HEK293 (cell line): ENCODE results near the gene GNLY.

Source experiments
- CTCF ChIA-PET: fragments of 350-600 bp; formaldehyde crosslinking; extraction: SDS; loops from one replicate; lab custom pipeline; 2021; ENCODE audit warnings: antibody characterized with exemption; lab: Yijun Ruan, JAX
- POLR2A ChIA-PET: fragments of 300-600 bp; formaldehyde crosslinking; extraction: SDS; loops from one replicate; lab custom pipeline; 2020; ENCODE audit warnings: antibody characterized with exemption, inconsistent platforms; lab: Yijun Ruan, JAX
- H3K27ac ChIP-seq: fragments of 200-500 bp; sonication (Bioruptor generic); 2 replicates; pipeline ENCODE4 v1.5.1; 2014; ENCODE audit warnings: low read depth, low read length, control low read depth, inconsistent platforms; ENCODE audit errors: extremely low read depth
- H3K36me3 ChIP-seq, 2 experiments: fragments of 200-500 bp in 1 of 2; sonication (Bioruptor generic) in 1 of 2; 1 replicate in 1 of 2; 2 replicates in 1 of 2; pipeline ENCODE4 v1.5.1; 2014 to 2017; ENCODE audit warnings: inconsistent platforms in 2 of 2, low read length in 2 of 2; ENCODE audit not compliant: control insufficient read depth in 2 of 2, insufficient read depth in 1 of 2
- H3K4me1 ChIP-seq: fragments of 200-500 bp; sonication (Bioruptor generic); 2 replicates; pipeline ENCODE4 v1.5.1; 2014; ENCODE audit warnings: mild to moderate bottlenecking, low read length, inconsistent platforms; ENCODE audit not compliant: control insufficient read depth, insufficient read depth
- H3K4me3 ChIP-seq: 2 replicates; pipeline ENCODE4 v1.5.1; 2011; ENCODE audit warnings: low read depth, mild to moderate bottlenecking, control low read depth, low read length, moderate library complexity
- H3K9me3 ChIP-seq: fragments of 200-500 bp; sonication (Bioruptor generic); 2 replicates; pipeline ENCODE4 v1.5.1; 2014; ENCODE audit warnings: low read depth, low read length, inconsistent platforms; ENCODE audit not compliant: control insufficient read depth, insufficient read depth
- GLIS1 ChIP-seq: fragments of 450-650 bp; formaldehyde crosslinking; IDR thresholded peaks from 2 replicates; pipeline ENCODE4 v1.5.1; 2016; ENCODE audit warnings: missing biosample characterization, missing genetic modification characterization
- GLIS2 ChIP-seq: fragments of 450-650 bp; formaldehyde crosslinking; IDR thresholded peaks from 2 replicates; pipeline ENCODE4 v1.5.1; 2016; ENCODE audit warnings: missing biosample characterization, missing genetic modification characterization
- KLF16 ChIP-seq: fragments of 450-650 bp; formaldehyde crosslinking; IDR thresholded peaks from 2 replicates; pipeline ENCODE4 v1.5.1; 2017; ENCODE audit warnings: missing biosample characterization, missing genetic modification characterization
- KLF8 ChIP-seq: fragments of 450-650 bp; formaldehyde crosslinking; IDR thresholded peaks from 2 replicates; pipeline ENCODE4 v1.5.1; 2016; ENCODE audit warnings: missing biosample characterization, missing genetic modification characterization
- PATZ1 ChIP-seq: fragments of 450-650 bp; formaldehyde crosslinking; IDR thresholded peaks from 2 replicates; pipeline ENCODE4 v1.5.1; 2016; ENCODE audit warnings: missing biosample characterization, missing genetic modification characterization
- SCRT2 ChIP-seq: fragments of 450-650 bp; formaldehyde crosslinking; IDR thresholded peaks from 2 replicates; pipeline ENCODE4 v1.5.1; 2016; ENCODE audit warnings: missing biosample characterization, missing genetic modification characterization
- SP3 ChIP-seq: fragments of 450-650 bp; formaldehyde crosslinking; IDR thresholded peaks from 2 replicates; pipeline ENCODE4 v1.5.1; 2016; ENCODE audit warnings: missing biosample characterization, missing genetic modification characterization
- ZBTB1 ChIP-seq: fragments of 450-650 bp; formaldehyde crosslinking; IDR thresholded peaks from 2 replicates; pipeline ENCODE4 v1.5.1; 2016; ENCODE audit warnings: missing biosample characterization, missing genetic modification characterization
- ZBTB20 ChIP-seq: fragments of 450-650 bp; formaldehyde crosslinking; IDR thresholded peaks from 2 replicates; pipeline ENCODE4 v1.5.1; 2016; ENCODE audit warnings: missing biosample characterization, missing genetic modification characterization
- ZEB2 ChIP-seq: fragments of 450-650 bp; formaldehyde crosslinking; IDR thresholded peaks from 2 replicates; pipeline ENCODE4 v1.5.1; 2016; ENCODE audit warnings: missing biosample characterization, missing genetic modification characterization
- ZNF121 ChIP-seq: fragments of 450-650 bp; formaldehyde crosslinking; IDR thresholded peaks from 2 replicates; pipeline ENCODE4 v1.5.1; 2016; ENCODE audit warnings: missing biosample characterization, missing genetic modification characterization
- ZNF202 ChIP-seq: fragments of 450-650 bp; formaldehyde crosslinking; IDR thresholded peaks from 2 replicates; pipeline ENCODE4 v1.5.1; 2016; ENCODE audit warnings: missing biosample characterization, missing genetic modification characterization, borderline replicate concordance
- ZNF341 ChIP-seq: fragments of 450-650 bp; formaldehyde crosslinking; IDR thresholded peaks from 2 replicates; pipeline ENCODE4; 2016; ENCODE audit warnings: low read depth, missing biosample characterization, missing genetic modification characterization
- ZNF366 ChIP-seq: fragments of 450-650 bp; formaldehyde crosslinking; conservative IDR thresholded peaks from 2 replicates; pipeline ENCODE4 v1.5.1; 2016; ENCODE audit warnings: missing biosample characterization, missing genetic modification characterization
- ZNF394 ChIP-seq: fragments of 450-650 bp; formaldehyde crosslinking; IDR thresholded peaks from 2 replicates; pipeline ENCODE4 v1.5.1; 2016; ENCODE audit warnings: missing biosample characterization, missing genetic modification characterization, mild to moderate bottlenecking, moderate library complexity, borderline replicate concordance
- ZNF423 ChIP-seq: fragments of 450-650 bp; formaldehyde crosslinking; IDR thresholded peaks from 2 replicates; pipeline ENCODE4 v1.5.1; 2016; ENCODE audit warnings: missing biosample characterization, missing genetic modification characterization
- ZNF560 ChIP-seq: fragments of 450-650 bp; formaldehyde crosslinking; IDR thresholded peaks from 2 replicates; pipeline ENCODE4 v1.5.1; 2017; ENCODE audit warnings: missing biosample characterization, missing genetic modification characterization, borderline replicate concordance
- ZNF654 ChIP-seq: fragments of 450-650 bp; formaldehyde crosslinking; IDR thresholded peaks from 2 replicates; pipeline ENCODE4 v1.5.1; 2016; ENCODE audit warnings: low read depth, missing biosample characterization, missing genetic modification characterization
- ZNF747 ChIP-seq: fragments of 450-650 bp; formaldehyde crosslinking; IDR thresholded peaks from 2 replicates; pipeline ENCODE4 v1.5.1; 2016; ENCODE audit warnings: missing biosample characterization, missing genetic modification characterization
- TF ChIP-seq, protein P1 (sequence below): fragments of 450-650 bp; formaldehyde crosslinking; IDR thresholded peaks from 2 replicates; pipeline ENCODE4 v1.5.1; 2016; ENCODE audit warnings: missing biosample characterization, missing genetic modification characterization
- TF ChIP-seq, protein P2 (sequence below): fragments of 450-650 bp; formaldehyde crosslinking; IDR thresholded peaks from 2 replicates; pipeline ENCODE4 v1.5.1; 2016; ENCODE audit warnings: missing biosample characterization, missing genetic modification characterization
- TF ChIP-seq, protein P3 (sequence below): fragments of 450-650 bp; formaldehyde crosslinking; IDR thresholded peaks from 2 replicates; pipeline ENCODE4 v1.5.1; 2016; ENCODE audit warnings: missing biosample characterization, missing genetic modification characterization

The GNLY gene

DNA sequence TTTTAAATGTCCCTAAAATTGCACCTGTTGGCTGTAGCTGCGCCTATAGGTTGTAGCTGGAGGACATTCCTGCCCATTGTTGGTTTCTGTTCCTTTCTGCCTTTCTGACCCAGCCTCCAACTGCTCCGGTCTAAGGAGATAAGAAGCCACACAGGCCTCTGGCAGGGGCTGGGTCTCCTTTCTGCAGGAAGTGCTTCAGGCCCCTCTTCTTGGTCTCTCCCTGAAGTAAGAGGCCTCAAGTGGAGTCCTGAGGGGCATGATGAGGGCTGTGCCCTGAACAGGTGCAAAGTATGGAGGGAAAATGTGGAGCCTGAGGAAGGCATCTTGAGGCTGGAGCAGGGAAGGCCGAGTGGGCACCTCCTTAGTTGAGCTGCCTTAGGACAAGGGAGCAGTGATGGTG, 15.8 kb upstream of the GNLY start:
- Histone ChIP-seq H3K4me1 (no peaks in the 10 kb centered on the region), H3K36me3 (no peaks in the 10 kb centered on the region), H3K4me3 (no peak overlapping the region), H3K27ac (no peak overlapping the region), H3K9me3 (no peaks in the 10 kb centered on the region)
- POLR2A ChIA-PET: no interaction called here
- CTCF ChIA-PET: interaction anchor here (0.6 to 3.0 kb wide), 10 partner anchors 9 to 135 kb away, joined by 3 to 28 read pairs (median 7); no protein-coding TSS in a partner anchor
- TF ChIP-seq ZNF560 (tag by site-specific recombination) (no peak), SCRT2 (0 out of 2 replicates have a peak, but pooled peaks have one; percentile 5), PATZ1 (tag by site-specific recombination) (no peak)

GRCh38 chr2:85678794-85679672, 15.1 kb upstream of the GNLY start:
- H3K4me1 ChIP-seq: no peaks in the 10 kb centered on the region
- H3K4me3 ChIP-seq: peak overlapping the region; percentile 13; the same call in 1 of the 2 replicates
- no peaks in the 10 kb centered on the region for H3K9me3 ChIP-seq
- CTCF ChIA-PET: interaction anchor here (0.6 to 3.0 kb wide), 20 partner anchors 8 to 146 kb away, joined by 3 to 28 read pairs (median 5); partner anchors contain the start of gene GNLY
- H3K27ac ChIP-seq: no peak overlapping the region
- POLR2A ChIA-PET: no interaction called here
- H3K36me3 ChIP-seq: no peaks in the 10 kb centered on the region
- TF ChIP-seq, protein P1, sequence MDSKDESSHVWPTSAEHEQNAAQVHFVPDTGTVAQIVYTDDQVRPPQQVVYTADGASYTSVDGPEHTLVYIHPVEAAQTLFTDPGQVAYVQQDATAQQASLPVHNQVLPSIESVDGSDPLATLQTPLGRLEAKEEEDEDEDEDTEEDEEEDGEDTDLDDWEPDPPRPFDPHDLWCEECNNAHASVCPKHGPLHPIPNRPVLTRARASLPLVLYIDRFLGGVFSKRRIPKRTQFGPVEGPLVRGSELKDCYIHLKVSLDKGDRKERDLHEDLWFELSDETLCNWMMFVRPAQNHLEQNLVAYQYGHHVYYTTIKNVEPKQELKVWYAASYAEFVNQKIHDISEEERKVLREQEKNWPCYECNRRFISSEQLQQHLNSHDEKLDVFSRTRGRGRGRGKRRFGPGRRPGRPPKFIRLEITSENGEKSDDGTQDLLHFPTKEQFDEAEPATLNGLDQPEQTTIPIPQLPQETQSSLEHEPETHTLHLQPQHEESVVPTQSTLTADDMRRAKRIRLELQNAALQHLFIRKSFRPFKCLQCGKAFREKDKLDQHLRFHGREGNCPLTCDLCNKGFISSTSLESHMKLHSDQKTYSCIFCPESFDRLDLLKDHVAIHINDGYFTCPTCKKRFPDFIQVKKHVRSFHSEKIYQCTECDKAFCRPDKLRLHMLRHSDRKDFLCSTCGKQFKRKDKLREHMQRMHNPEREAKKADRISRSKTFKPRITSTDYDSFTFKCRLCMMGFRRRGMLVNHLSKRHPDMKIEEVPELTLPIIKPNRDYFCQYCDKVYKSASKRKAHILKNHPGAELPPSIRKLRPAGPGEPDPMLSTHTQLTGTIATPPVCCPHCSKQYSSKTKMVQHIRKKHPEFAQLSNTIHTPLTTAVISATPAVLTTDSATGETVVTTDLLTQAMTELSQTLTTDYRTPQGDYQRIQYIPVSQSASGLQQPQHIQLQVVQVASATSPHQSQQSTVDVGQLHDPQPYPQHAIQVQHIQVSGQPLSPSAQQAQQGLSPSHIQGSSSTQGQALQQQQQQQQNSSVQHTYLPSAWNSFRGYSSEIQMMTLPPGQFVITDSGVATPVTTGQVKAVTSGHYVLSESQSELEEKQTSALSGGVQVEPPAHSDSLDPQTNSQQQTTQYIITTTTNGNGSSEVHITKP: peak; percentile 33; the same call in 1 of the 2 replicates
- peak; percentile 56 for TF ChIP-seq ZBTB20
- TF ChIP-seq KLF16: no peak
- TF ChIP-seq, protein P2, sequence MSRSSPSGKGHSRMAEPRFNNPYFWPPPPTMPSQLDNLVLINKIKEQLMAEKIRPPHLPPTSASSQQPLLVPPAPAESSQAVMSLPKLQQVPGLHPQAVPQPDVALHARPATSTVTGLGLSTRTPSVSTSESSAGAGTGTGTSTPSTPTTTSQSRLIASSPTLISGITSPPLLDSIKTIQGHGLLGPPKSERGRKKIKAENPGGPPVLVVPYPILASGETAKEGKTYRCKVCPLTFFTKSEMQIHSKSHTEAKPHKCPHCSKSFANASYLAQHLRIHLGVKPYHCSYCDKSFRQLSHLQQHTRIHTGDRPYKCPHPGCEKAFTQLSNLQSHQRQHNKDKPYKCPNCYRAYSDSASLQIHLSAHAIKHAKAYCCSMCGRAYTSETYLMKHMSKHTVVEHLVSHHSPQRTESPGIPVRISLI (tag by site-specific recombination): peak; percentile 82
- TF ChIP-seq GLIS2: peak; percentile 20; the same call in 1 of the 2 replicates
- TF ChIP-seq ZBTB1: no peak
- peak; percentile 15; the same call in 1 of the 2 replicates for TF ChIP-seq ZNF394 (tag by site-specific recombination)
- peak; percentile 68 for TF ChIP-seq ZEB2
- TF ChIP-seq ZNF654 (tag by site-specific recombination): peak; percentile 74
- no peak for TF ChIP-seq KLF8 (tag by site-specific recombination)
- no peak for TF ChIP-seq SP3 (tag by site-specific recombination)
- TF ChIP-seq PATZ1 (tag by site-specific recombination): peak; percentile 38; the same call in 1 of the 2 replicates
- no peak for TF ChIP-seq ZNF747
- no peak for TF ChIP-seq ZNF202
- peak; percentile 36; the same call in 1 of the 2 replicates for TF ChIP-seq ZNF366 (tag by site-specific recombination)
- TF ChIP-seq ZNF341: peak; percentile 66; the same call in 1 of the 2 replicates
- peak; percentile 73 for TF ChIP-seq GLIS1 (tag by site-specific recombination)
- TF ChIP-seq ZNF423 (tag by site-specific recombination): peak; percentile 48; the same call in 1 of the 2 replicates
- TF ChIP-seq ZNF121: peak; percentile 98
- TF ChIP-seq, protein P3, sequence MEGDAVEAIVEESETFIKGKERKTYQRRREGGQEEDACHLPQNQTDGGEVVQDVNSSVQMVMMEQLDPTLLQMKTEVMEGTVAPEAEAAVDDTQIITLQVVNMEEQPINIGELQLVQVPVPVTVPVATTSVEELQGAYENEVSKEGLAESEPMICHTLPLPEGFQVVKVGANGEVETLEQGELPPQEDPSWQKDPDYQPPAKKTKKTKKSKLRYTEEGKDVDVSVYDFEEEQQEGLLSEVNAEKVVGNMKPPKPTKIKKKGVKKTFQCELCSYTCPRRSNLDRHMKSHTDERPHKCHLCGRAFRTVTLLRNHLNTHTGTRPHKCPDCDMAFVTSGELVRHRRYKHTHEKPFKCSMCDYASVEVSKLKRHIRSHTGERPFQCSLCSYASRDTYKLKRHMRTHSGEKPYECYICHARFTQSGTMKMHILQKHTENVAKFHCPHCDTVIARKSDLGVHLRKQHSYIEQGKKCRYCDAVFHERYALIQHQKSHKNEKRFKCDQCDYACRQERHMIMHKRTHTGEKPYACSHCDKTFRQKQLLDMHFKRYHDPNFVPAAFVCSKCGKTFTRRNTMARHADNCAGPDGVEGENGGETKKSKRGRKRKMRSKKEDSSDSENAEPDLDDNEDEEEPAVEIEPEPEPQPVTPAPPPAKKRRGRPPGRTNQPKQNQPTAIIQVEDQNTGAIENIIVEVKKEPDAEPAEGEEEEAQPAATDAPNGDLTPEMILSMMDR (tag by site-specific recombination): peak; percentile 90
